Measurements from ENCODE around the gene GGNBP2.
"Not testable (repeated sequence)": the region's sequence is repeated elsewhere in the genome, so short reads cannot be mapped to it uniquely, and the experiment has no call there.

The GGNBP2 gene

DNA sequence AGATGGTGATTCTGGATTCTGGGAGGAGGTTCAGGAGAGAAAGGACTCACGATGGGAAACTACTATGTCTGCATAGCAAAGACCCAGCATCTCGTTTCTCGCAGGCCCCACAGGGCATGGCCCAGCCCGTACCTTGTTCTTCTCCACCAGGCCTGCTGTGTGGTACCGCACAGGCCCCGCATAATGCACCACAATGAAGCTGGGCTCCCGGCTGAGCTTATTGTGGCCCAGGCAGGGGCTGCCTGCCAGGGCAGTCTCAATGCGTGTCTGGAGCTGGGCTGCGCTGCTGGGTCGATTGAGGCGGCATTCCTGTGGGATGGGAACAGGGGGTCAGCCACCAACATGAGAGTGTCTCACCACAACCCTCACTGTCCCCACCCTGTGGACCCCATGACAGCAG lies 37.9 kb upstream of the GGNBP2 start:
- Histone ChIP-seq H3K4ac (ENCODE audit: low read length) (no peak overlapping the region), H2BK12ac (ENCODE audit: low read length) (no peak overlapping the region), H3K9ac (ENCODE audit: low read depth, low read length, poor library complexity) (no peak overlapping the region), H3K79me1 (ENCODE audit: low read depth, low read length) (no peaks in the 10 kb centered on the region), H2AK5ac (ENCODE audit: low read depth, low read length) (no peak overlapping the region), H3K23ac (ENCODE audit: low read depth, low read length, poor library complexity) (no peak overlapping the region), H3K4me1 (ENCODE audit: control insufficient read depth in 2 of 2, insufficient read depth in 1 of 2, low read depth in 1 of 2, low read length in 2 of 2) (no peaks in the 10 kb centered on the region), H3K27me3 (ENCODE audit: control insufficient read depth in 3 of 3, insufficient read depth in 3 of 3, low read depth in 1 of 3, low read length in 3 of 3) (no peaks in the 10 kb centered on the region), H3K14ac (ENCODE audit: low read length) (no peak overlapping the region), H3K27ac (replicated peaks; ENCODE audit: low read length) (no peak overlapping the region), H3K4me3 (ENCODE audit: low read length in 2 of 2) (no peak overlapping the region), H2BK120ac (ENCODE audit: low read depth, low read length) (no peak overlapping the region), H4K8ac (ENCODE audit: low read depth, low read length) (no peak overlapping the region), H4K91ac (ENCODE audit: low read depth, low read length, poor library complexity) (no peak overlapping the region), H3K9me3 (replicated peaks in 1 of 2; ENCODE audit: control insufficient read depth in 2 of 2, insufficient read depth in 1 of 2, low read depth in 1 of 2, low read length in 2 of 2) (no peaks in the 10 kb centered on the region), H2BK5ac (ENCODE audit: low read length) (no peak overlapping the region), H3K18ac (ENCODE audit: low read length) (no peak overlapping the region), H2AFZ (ENCODE audit: low read length) (no peak overlapping the region), H2BK15ac (ENCODE audit: low read length) (no peak overlapping the region), H3K36me3 (replicated peaks in 1 of 2; ENCODE audit: control insufficient read depth in 2 of 2, insufficient read depth in 2 of 2, low read length in 2 of 2) (peaks cover 49 to 98% of the 10 kb centered on the region in 2 donors), H3K4me2 (ENCODE audit: insufficient read depth, low read length, poor library complexity, severe bottlenecking) (no peak overlapping the region)
- no CpG with 5 or more reads among the region's 11 CpGs for WGBS, 2 donors (ENCODE audit: extremely low coverage in 2 of 2, insufficient read length in 2 of 2, insufficient replicate concordance in 1 of 2)
- no peak for DNase-seq (ENCODE audit: low spot score)

DNA sequence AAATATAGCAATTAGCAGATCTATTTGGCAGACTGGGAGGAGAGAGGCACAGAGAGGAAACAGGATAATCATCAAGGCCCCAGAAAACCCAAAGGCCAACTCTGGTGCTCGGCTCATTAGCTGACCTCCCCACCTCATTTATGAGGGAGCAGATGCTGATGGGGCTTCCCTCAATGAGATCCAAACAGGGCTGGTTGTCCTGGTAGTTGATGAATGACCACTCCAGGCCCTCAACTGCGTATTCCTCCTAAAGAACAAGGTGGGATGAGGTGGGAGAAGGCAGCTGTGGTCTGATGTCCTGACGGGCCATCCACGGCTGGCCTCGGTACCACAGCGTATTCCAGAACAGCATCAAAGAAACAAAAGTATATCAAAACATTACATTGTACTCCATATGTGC lies 37.5 kb upstream of the GGNBP2 start:
- Histone ChIP-seq H2BK15ac (ENCODE audit: low read length) (no peak overlapping the region), H3K4ac (ENCODE audit: low read length) (no peak overlapping the region), H2BK12ac (ENCODE audit: low read length) (no peak overlapping the region), H3K18ac (ENCODE audit: low read length) (no peak overlapping the region), H3K4me2 (ENCODE audit: insufficient read depth, low read length, poor library complexity, severe bottlenecking) (no peak overlapping the region), H3K9me3 (replicated peaks in 1 of 2; ENCODE audit: control insufficient read depth in 2 of 2, insufficient read depth in 1 of 2, low read depth in 1 of 2, low read length in 2 of 2) (no peaks in the 10 kb centered on the region), H3K14ac (ENCODE audit: low read length) (no peak overlapping the region), H3K36me3 (replicated peaks in 1 of 2; ENCODE audit: control insufficient read depth in 2 of 2, insufficient read depth in 2 of 2, low read length in 2 of 2) (peaks cover 49 to 95% of the 10 kb centered on the region in 2 donors), H3K23ac (ENCODE audit: low read depth, low read length, poor library complexity) (no peak overlapping the region), H3K27me3 (ENCODE audit: control insufficient read depth in 3 of 3, insufficient read depth in 3 of 3, low read depth in 1 of 3, low read length in 3 of 3) (no peaks in the 10 kb centered on the region), H4K8ac (ENCODE audit: low read depth, low read length) (no peak overlapping the region), H4K91ac (ENCODE audit: low read depth, low read length, poor library complexity) (no peak overlapping the region), H3K4me1 (ENCODE audit: control insufficient read depth in 2 of 2, insufficient read depth in 1 of 2, low read depth in 1 of 2, low read length in 2 of 2) (no peaks in the 10 kb centered on the region), H2BK5ac (ENCODE audit: low read length) (no peak overlapping the region), H3K9ac (ENCODE audit: low read depth, low read length, poor library complexity) (no peak overlapping the region), H2AFZ (ENCODE audit: low read length) (no peak overlapping the region), H3K79me1 (ENCODE audit: low read depth, low read length) (no peaks in the 10 kb centered on the region), H3K27ac (replicated peaks; ENCODE audit: low read length) (no peak overlapping the region), H3K4me3 (ENCODE audit: low read length in 2 of 2) (no peak overlapping the region), H2AK5ac (ENCODE audit: low read depth, low read length) (no peak overlapping the region), H2BK120ac (ENCODE audit: low read depth, low read length) (no peak overlapping the region)
- WGBS, 2 donors (ENCODE audit: extremely low coverage in 2 of 2, insufficient read length in 2 of 2, insufficient replicate concordance in 1 of 2): no CpG with 5 or more reads among the region's 6 CpGs
- no peak for DNase-seq (ENCODE audit: low spot score)

DNA sequence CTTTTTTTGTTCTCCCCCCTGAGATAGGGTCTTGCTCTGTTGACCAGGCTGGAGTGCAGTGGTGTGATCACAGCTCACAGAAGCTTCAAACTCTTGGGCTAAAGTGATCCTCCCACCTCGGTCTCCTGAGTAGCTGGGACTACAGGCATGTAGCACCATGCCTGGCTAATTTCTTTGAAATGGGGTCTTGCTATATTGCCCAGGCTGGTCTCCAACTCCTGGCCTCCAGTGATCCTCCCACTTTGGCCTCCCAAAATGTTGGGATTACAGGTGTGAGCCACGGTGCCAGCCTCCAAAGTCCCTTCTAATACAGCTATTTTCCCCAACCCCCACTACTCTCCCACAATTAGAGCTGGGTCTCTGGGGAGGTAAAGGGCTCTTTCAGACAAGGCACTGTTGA lies 36.3 kb upstream of the GGNBP2 start:
- H2BK15ac ChIP-seq (ENCODE audit: low read length); H3K23ac ChIP-seq (ENCODE audit: low read depth, low read length, poor library complexity); H4K8ac ChIP-seq (ENCODE audit: low read depth, low read length); H3K4me2 ChIP-seq (ENCODE audit: insufficient read depth, low read length, poor library complexity, severe bottlenecking); H3K4ac ChIP-seq (ENCODE audit: low read length); H3K79me1 ChIP-seq (ENCODE audit: low read depth, low read length); H2BK120ac ChIP-seq (ENCODE audit: low read depth, low read length); H2AK5ac ChIP-seq (ENCODE audit: low read depth, low read length); H2BK12ac ChIP-seq (ENCODE audit: low read length); H3K9ac ChIP-seq (ENCODE audit: low read depth, low read length, poor library complexity); H3K27me3 ChIP-seq (ENCODE audit: control insufficient read depth in 3 of 3, insufficient read depth in 3 of 3, low read depth in 1 of 3, low read length in 3 of 3); H3K9me3 ChIP-seq (replicated peaks in 1 of 2; ENCODE audit: control insufficient read depth in 2 of 2, insufficient read depth in 1 of 2, low read depth in 1 of 2, low read length in 2 of 2); H3K4me1 ChIP-seq (ENCODE audit: control insufficient read depth in 2 of 2, insufficient read depth in 1 of 2, low read depth in 1 of 2, low read length in 2 of 2); H2BK5ac ChIP-seq (ENCODE audit: low read length); H2AFZ ChIP-seq (ENCODE audit: low read length); DNase-seq (ENCODE audit: low spot score); H3K27ac ChIP-seq (replicated peaks; ENCODE audit: low read length); H4K91ac ChIP-seq (ENCODE audit: low read depth, low read length, poor library complexity); H3K4me3 ChIP-seq (ENCODE audit: low read length in 2 of 2); H3K18ac ChIP-seq (ENCODE audit: low read length); H3K14ac ChIP-seq (ENCODE audit: low read length): not testable (repeated sequence)
- H3K36me3 ChIP-seq (replicated peaks in 1 of 2; ENCODE audit: control insufficient read depth in 2 of 2, insufficient read depth in 2 of 2, low read length in 2 of 2): peaks cover 51 to 95% of the 10 kb centered on the region in 2 donors
- no CpG with 5 or more reads among the region's 2 CpGs for WGBS, 2 donors (ENCODE audit: extremely low coverage in 2 of 2, insufficient read length in 2 of 2, insufficient replicate concordance in 1 of 2)

DNA sequence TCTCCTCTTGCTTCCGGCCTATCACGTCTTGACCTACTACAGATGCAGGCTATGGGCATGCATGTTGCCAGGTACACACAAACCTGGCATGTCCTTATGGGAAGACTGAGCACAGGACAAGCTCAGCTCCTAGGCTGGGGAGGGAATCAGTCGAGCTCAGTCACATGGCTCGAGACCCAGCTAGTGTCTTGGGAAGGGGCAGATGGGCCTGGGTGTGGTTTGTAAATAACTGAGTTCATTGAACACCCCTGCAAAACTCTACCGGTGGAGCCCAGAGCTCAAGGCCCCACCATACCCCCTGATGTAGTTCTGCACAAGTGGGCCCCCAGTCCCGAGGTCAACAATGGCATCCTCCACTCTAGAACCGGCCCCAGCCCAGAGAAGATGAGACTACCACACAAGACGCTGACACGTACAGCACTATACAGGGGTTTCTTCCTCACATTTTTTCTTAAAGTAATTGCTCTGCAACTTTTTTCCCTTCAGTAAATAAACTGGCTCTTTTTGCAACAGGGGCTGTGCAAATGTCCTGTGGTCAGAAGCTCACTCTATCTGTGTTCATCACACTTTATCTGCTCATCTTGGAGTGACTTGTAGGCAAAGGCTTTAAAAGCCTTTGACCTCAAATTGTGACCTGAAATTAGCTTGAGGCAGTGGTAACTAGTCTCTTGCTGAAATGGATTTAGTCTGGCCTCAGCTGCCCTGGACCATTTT lies 35.3 kb upstream of the GGNBP2 start:
- H3K27ac ChIP-seq (replicated peaks; ENCODE audit: low read length): no peak overlapping the region
- no peaks in the 10 kb centered on the region for H3K27me3 ChIP-seq (ENCODE audit: control insufficient read depth in 3 of 3, insufficient read depth in 3 of 3, low read depth in 1 of 3, low read length in 3 of 3)
- no peak overlapping the region for H4K8ac ChIP-seq (ENCODE audit: low read depth, low read length)
- no peaks in the 10 kb centered on the region for H3K79me1 ChIP-seq (ENCODE audit: low read depth, low read length)
- H3K9ac ChIP-seq (ENCODE audit: low read depth, low read length, poor library complexity): no peak overlapping the region
- DNase-seq (ENCODE audit: low spot score): no peak
- no peak overlapping the region for H2BK120ac ChIP-seq (ENCODE audit: low read depth, low read length)
- no CpG with 5 or more reads among the region's 9 CpGs for WGBS, 2 donors (ENCODE audit: extremely low coverage in 2 of 2, insufficient read length in 2 of 2, insufficient replicate concordance in 1 of 2)
- H3K4me3 ChIP-seq (ENCODE audit: low read length in 2 of 2): no peak overlapping the region
- H3K4ac ChIP-seq (ENCODE audit: low read length): no peak overlapping the region
- no peak overlapping the region for H3K4me2 ChIP-seq (ENCODE audit: insufficient read depth, low read length, poor library complexity, severe bottlenecking)
- no peak overlapping the region for H3K18ac ChIP-seq (ENCODE audit: low read length)
- H4K91ac ChIP-seq (ENCODE audit: low read depth, low read length, poor library complexity): no peak overlapping the region
- H3K23ac ChIP-seq (ENCODE audit: low read depth, low read length, poor library complexity): no peak overlapping the region
- H3K14ac ChIP-seq (ENCODE audit: low read length): no peak overlapping the region
- no peak overlapping the region for H2BK12ac ChIP-seq (ENCODE audit: low read length)
- H2AFZ ChIP-seq (ENCODE audit: low read length): no peak overlapping the region
- H3K4me1 ChIP-seq (ENCODE audit: control insufficient read depth in 2 of 2, insufficient read depth in 1 of 2, low read depth in 1 of 2, low read length in 2 of 2): no peaks in the 10 kb centered on the region
- no peaks in the 10 kb centered on the region for H3K9me3 ChIP-seq (replicated peaks in 1 of 2; ENCODE audit: control insufficient read depth in 2 of 2, insufficient read depth in 1 of 2, low read depth in 1 of 2, low read length in 2 of 2)
- peaks cover 48 to 95% of the 10 kb centered on the region in 2 donors for H3K36me3 ChIP-seq (replicated peaks in 1 of 2; ENCODE audit: control insufficient read depth in 2 of 2, insufficient read depth in 2 of 2, low read length in 2 of 2)
- no peak overlapping the region for H2BK15ac ChIP-seq (ENCODE audit: low read length)
- H2BK5ac ChIP-seq (ENCODE audit: low read length): no peak overlapping the region
- H2AK5ac ChIP-seq (ENCODE audit: low read depth, low read length): no peak overlapping the region
